Measurements from ENCODE around the gene FOXO3.

DNA sequence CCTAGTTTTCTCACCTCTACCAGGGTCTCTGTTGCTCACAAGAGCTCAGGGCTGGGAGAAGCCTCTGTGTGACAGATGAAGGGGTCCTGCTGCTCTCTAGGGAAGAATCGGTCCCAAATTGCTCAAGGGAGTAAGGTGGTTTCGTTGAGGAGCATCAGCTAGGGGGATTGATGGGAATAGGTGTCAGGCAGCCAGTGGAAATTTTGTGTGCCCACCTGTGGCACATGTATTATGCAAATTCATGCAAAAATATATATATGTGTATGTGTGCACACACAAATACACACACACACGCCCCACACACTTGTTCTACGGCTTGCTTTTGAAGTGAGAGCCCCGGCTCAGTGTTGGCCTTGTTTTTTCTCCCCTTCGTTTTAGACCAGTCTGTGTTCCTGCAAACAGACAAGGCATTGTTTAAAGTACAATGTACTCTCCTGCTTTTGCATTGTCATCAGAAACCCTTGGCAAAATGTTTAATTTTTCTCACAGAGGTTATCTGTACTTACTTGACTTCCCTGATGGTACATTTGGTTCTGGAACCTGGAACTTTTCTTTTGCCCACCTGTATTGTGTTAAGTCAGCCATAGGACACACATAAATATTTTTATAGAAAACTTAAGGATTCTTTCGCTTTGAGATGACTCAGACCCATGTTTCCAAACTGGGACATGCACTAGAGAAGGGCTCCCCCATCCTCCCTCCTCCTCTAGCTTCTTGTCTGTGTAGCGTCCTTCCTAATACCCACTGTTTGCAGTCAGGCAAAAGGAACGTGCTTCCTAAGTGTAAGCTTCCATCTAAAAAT lies 26.7 kb downstream of the FOXO3 start:
- no peak for TF ChIP-seq CTCF (IDR thresholded peaks at IDR 0.05)
- TF ChIP-seq POLR2A (IDR thresholded peaks at IDR 0.05) = no peak

Data from testis (tissue), 2 donors.